Stimulated activated CD4-positive, alpha-beta T cell treated with anti-CD3 and anti-CD28 coated beads, Interleukin-12 subunit alpha, Interleukin-12 subunit beta, amount 100 ng/mL, for 24 hours (primary cell): ENCODE results near the gene PHYKPL.

ENCODE experiments used
- DNase-seq, 2 experiments: peaks; one replicate each; pipeline ENCODE4 v3.0.0-alpha.2; 2020; ENCODE audit warnings: low read depth in 2 of 2

PHYKPL gene

GRCh38 chr5:178232124-178232919, at the start of gene PHYKPL:
TSS of gene PHYKPL (minus strand) at chr5:178232802. CDS start at chr5:178232550, 252 bp downstream.
- DNase-seq = peak; percentile 50 to 67

GRCh38 chr5:178282391-178282790, 49.8 kb upstream of the PHYKPL start:
- DNase-seq = no peak

- DNase-seq = no peak
Observed at GRCh38 chr5:178281331-178281730, 48.7 kb upstream of the PHYKPL start.

- no peak for DNase-seq
Observed at GRCh38 chr5:178280631-178281030, 48.0 kb upstream of the PHYKPL start.

GRCh38 chr5:178279723-178280438, 47.3 kb upstream of the PHYKPL start:
- peak in 1 of 2 experiments; percentile 61 for DNase-seq

- no peak for DNase-seq
Observed at GRCh38 chr5:178279026-178279722, 46.6 kb upstream of the PHYKPL start.

- DNase-seq = no peak
Observed at GRCh38 chr5:178278358-178279023, 45.9 kb upstream of the PHYKPL start.

- DNase-seq = no peak
Observed at GRCh38 chr5:178277866-178278265, 45.3 kb upstream of the PHYKPL start.

GRCh38 chr5:178277346-178277745, 44.7 kb upstream of the PHYKPL start:
- no peak for DNase-seq

- no peak for DNase-seq
Observed at GRCh38 chr5:178274781-178275537, 42.4 kb upstream of the PHYKPL start.

- no peak for DNase-seq
Observed at GRCh38 chr5:178273665-178274541, 41.3 kb upstream of the PHYKPL start.

GRCh38 chr5:178273041-178273440, 40.4 kb upstream of the PHYKPL start:
- no peak for DNase-seq

- no peak for DNase-seq
Observed at GRCh38 chr5:178272591-178272990, 40.0 kb upstream of the PHYKPL start.

- DNase-seq = no peak
Observed at GRCh38 chr5:178271726-178272479, 39.3 kb upstream of the PHYKPL start.

- no peak for DNase-seq
Observed at GRCh38 chr5:178271231-178271630, 38.6 kb upstream of the PHYKPL start.

GRCh38 chr5:178269499-178269898, 36.9 kb upstream of the PHYKPL start:
- no peak for DNase-seq

GRCh38 chr5:178267876-178268275, 35.3 kb upstream of the PHYKPL start:
- DNase-seq = no peak

GRCh38 chr5:178267245-178267644, 34.6 kb upstream of the PHYKPL start:
- no peak for DNase-seq

- DNase-seq = no peak
Observed at GRCh38 chr5:178266581-178266980, 34.0 kb upstream of the PHYKPL start.
